AG10803 (cell line): ENCODE results near the gene PCSK1.

Experiments used
- DNase-seq: peaks from one replicate; pipeline ENCODE4 v3.0.0; 2010; ENCODE audit warnings: low read depth
- H3K4me3 ChIP-seq: 2 replicates; pipeline ENCODE4 v1.5.1; 2011; ENCODE audit warnings: mild to moderate bottlenecking, low read length, control low read depth
- CTCF ChIP-seq: conservative IDR thresholded peaks from 2 replicates; pipeline ENCODE4 v1.5.1; 2011; ENCODE audit warnings: mild to moderate bottlenecking, low read length, control low read depth, inconsistent platforms

Gene PCSK1

GRCh38 chr5:96388176-96388575, 44.9 kb downstream of the PCSK1 start:
- H3K4me3 ChIP-seq = no peak overlapping the region
- DNase-seq = peak; percentile 9
- TF ChIP-seq CTCF = no peak

GRCh38 chr5:96387616-96388015, 45.4 kb downstream of the PCSK1 start:
- DNase-seq = peak; percentile 2
- TF ChIP-seq CTCF = no peak
- no peak overlapping the region for H3K4me3 ChIP-seq

GRCh38 chr5:96385538-96385937, 47.5 kb downstream of the PCSK1 start:
- TF ChIP-seq CTCF = no peak
- H3K4me3 ChIP-seq = no peak overlapping the region
- DNase-seq = no peak

DNA sequence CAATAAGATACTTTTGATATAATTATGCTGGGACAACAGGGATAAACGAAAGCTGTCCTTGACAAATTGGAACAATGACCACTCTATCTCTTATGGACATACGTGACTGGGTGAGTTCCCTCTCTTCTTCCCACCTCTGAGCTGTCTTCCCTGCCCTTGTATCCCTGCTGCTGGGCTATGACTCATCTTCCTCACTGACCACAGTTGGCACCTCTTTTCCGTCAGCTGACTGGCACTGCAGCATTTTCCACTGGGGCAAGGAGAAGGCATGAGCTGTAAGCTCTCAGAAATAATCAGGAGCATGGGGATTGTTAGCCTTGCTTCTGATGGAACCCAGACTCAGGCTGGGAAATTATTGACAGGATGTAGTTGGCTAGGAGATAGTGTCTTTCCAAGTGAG, 48.7 kb downstream of the PCSK1 start:
- H3K4me3 ChIP-seq = no peak overlapping the region
- DNase-seq = peak; percentile 77
- no peak for TF ChIP-seq CTCF

GRCh38 chr5:96381526-96381925, 51.5 kb downstream of the PCSK1 start:
- no peak overlapping the region for H3K4me3 ChIP-seq
- TF ChIP-seq CTCF = no peak
- no peak for DNase-seq

DNA sequence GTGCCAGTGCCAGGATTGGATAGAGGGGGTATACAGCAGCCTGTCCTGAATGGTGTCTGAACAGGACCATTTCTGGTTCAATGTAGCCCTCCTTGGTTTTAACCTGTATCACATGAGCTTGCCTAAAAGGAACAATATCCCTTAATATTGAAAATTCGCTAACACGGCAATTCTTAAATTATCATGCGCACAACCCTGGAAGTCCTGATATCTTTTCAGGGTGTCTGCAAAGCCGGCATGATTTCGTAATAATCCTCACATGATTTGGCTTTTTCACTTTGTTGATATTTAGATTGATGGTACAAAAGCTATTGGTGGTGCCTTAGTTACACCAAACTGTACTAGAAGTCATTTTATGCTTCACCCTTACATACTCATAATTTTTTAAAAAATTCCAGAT, 53.2 kb downstream of the PCSK1 start:
- no peak for DNase-seq
- H3K4me3 ChIP-seq = no peak overlapping the region
- TF ChIP-seq CTCF = no peak

DNA sequence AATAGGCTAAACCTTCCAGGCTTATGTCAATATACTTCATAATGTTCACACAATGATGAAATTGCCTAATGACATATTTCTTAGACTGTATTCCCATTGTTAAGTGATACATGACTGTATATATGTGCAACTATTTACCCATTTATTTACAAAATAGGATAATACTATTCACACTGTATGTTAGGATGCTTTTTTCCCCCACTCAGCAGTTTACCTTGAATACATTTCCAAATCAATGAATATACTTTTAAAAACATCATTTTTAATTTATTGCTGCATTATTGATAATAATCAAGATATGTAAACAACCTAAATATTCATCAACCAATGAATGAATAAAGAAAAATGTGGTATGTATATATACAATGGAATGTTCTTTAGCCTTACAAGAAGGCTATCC, 55.5 kb downstream of the PCSK1 start:
- no peak for DNase-seq
- no peak for TF ChIP-seq CTCF

More for the DNA sequence above, 55.5 kb downstream of the PCSK1 start:
- H3K4me3 ChIP-seq = no peak overlapping the region
